ENCODE results near the gene RPS6KA6. TPM values are rescaled to one million over a fixed set of nuclear protein-coding genes. Genes with fewer than 3 reads are reported as not detected.
A peak's percentile ranks its signal among the peaks of the same experiment; 100 is the strongest.

RPS6KA6 gene
- total and polyA plus RNA-seq, 10 of the 15 experiments (the other 5 are each of a cell fraction or from before 2014, with no cell fraction given), result 0.29 to 2.8 (median 1.4) TPM; not detected in 1

GRCh38 chrX:84189125-84189524 lies 1.1 kb upstream of the RPS6KA6 start:
- BruUV-seq (replicated peaks), result no TSS peak
- ChIA-PET RAD21 (ENCODE audit: unreplicated experiment) (no interaction called here), POLR2A (no interaction called here), SMC1A (ENCODE audit: uncharacterized antibody, unreplicated experiment) (no interaction called here), CTCF (no interaction called here)
- Histone ChIP-seq H3K27ac (ENCODE audit: control insufficient read depth, insufficient read depth) (no peak overlapping the region), H3K36me3 (ENCODE audit: control insufficient read depth in 2 of 2, insufficient read depth in 2 of 2, low read length in 1 of 2) (no peaks in the 10 kb centered on the region), H3K4me3 (no peak overlapping the region), H4K20me1 (ENCODE audit: control insufficient read depth, insufficient read depth) (no peaks in the 10 kb centered on the region), H2AFZ (ENCODE audit: control insufficient read depth, low read depth, low read length) (no peak overlapping the region), H3K79me2 (ENCODE audit: control insufficient read depth, insufficient read depth, low read length) (no peaks in the 10 kb centered on the region), H3K9me3 (replicated peaks; ENCODE audit: control insufficient read depth, insufficient read depth, low read length) (no peaks in the 10 kb centered on the region), H3K9ac (ENCODE audit: control insufficient read depth, insufficient read depth, low read length) (no peak overlapping the region), H3K27me3 (replicated peaks in 1 of 2; ENCODE audit: control insufficient read depth in 2 of 2, insufficient read depth in 2 of 2, low read length in 1 of 2) (no peaks in the 10 kb centered on the region), H3K4me1 (ENCODE audit: control insufficient read depth, insufficient read depth, low read length) (no peaks in the 10 kb centered on the region), H3K4me2 (ENCODE audit: control insufficient read depth, insufficient read depth) (no peak overlapping the region)
- no peak for FAIRE-seq
- ATAC-seq, result no peak
- in situ Hi-C loops (cut with MboI), result no loop called here
- WGBS (ENCODE audit: insufficient coverage, insufficient replicate concordance, low lambda C conversion rate, missing lambda C conversion rate), result 20% methylated on average over 6 of the region's 6 CpGs
- DNase-seq (ENCODE audit: low read depth, low spot score), result no peak
- intact Hi-C loops (cut with micrococcal nuclease; ENCODE audit: unreplicated experiment), result no loop called here
- TF ChIP-seq RCOR1 (conservative IDR thresholded peaks at IDR 0.05; ENCODE audit: low read depth, low read length) (no peak), SP1 (IDR thresholded peaks at IDR 0.05; ENCODE audit: low read depth, low read length) (no peak), BCL3 (IDR thresholded peaks at IDR 0.05; ENCODE audit: borderline replicate concordance, insufficient read depth, low read depth, low read length, poor library complexity, severe bottlenecking) (no peak), EGR1 (IDR thresholded peaks at IDR 0.05; ENCODE audit: borderline replicate concordance in 1 of 2, low read depth in 2 of 2, low read length in 2 of 2) (no peak)

- no peak for ATAC-seq
- BruUV-seq (replicated peaks), result no TSS peak
- peak; percentile 69; the same call in 1 of the 2 replicates for TF ChIP-seq CREB1 (IDR thresholded peaks at IDR 0.05; ENCODE audit: low read depth)
- no peak for TF ChIP-seq IRF5 (IDR thresholded peaks at IDR 0.05; ENCODE audit: borderline replicate concordance)
- no peak for TF ChIP-seq ASH2L (IDR thresholded peaks at IDR 0.05; ENCODE audit: borderline replicate concordance, low read depth)
- Histone ChIP-seq H3K9ac (ENCODE audit: control insufficient read depth, insufficient read depth, low read length) (no peak overlapping the region), H3K4me2 (ENCODE audit: control insufficient read depth, insufficient read depth) (no peak overlapping the region), H3K36me3 (ENCODE audit: control insufficient read depth in 2 of 2, insufficient read depth in 2 of 2, low read length in 1 of 2) (no peaks in the 10 kb centered on the region), H3K4me1 (ENCODE audit: control insufficient read depth, insufficient read depth, low read length) (no peaks in the 10 kb centered on the region), H2AFZ (ENCODE audit: control insufficient read depth, low read depth, low read length) (no peak overlapping the region), H3K27ac (ENCODE audit: control insufficient read depth, insufficient read depth) (no peak overlapping the region), H3K9me3 (replicated peaks; ENCODE audit: control insufficient read depth, insufficient read depth, low read length) (no peaks in the 10 kb centered on the region), H3K27me3 (replicated peaks in 1 of 2; ENCODE audit: control insufficient read depth in 2 of 2, insufficient read depth in 2 of 2, low read length in 1 of 2) (no peaks in the 10 kb centered on the region), H3K79me2 (ENCODE audit: control insufficient read depth, insufficient read depth, low read length) (no peaks in the 10 kb centered on the region), H4K20me1 (ENCODE audit: control insufficient read depth, insufficient read depth) (no peaks in the 10 kb centered on the region), H3K4me3 (0 out of 2 replicates have a peak overlapping the region, but pooled peaks have one; percentile 15)
- 62% methylated on average over 5 of the region's 19 CpGs for WGBS (ENCODE audit: insufficient coverage, insufficient replicate concordance, low lambda C conversion rate, missing lambda C conversion rate)
- ChIA-PET SMC1A (ENCODE audit: uncharacterized antibody, unreplicated experiment) (no interaction called here), POLR2A (no interaction called here), RAD21 (ENCODE audit: unreplicated experiment) (no interaction called here), CTCF (no interaction called here)
- in situ Hi-C loops (cut with MboI), result no loop called here
- FAIRE-seq, result no peak
- intact Hi-C loops (cut with micrococcal nuclease; ENCODE audit: unreplicated experiment), result no loop called here
- no peak for DNase-seq (ENCODE audit: low read depth, low spot score)
Measured at GRCh38 chrX:84188320-84188834, 378 bp upstream of the RPS6KA6 start.

Measured in GM12878 (cell line).